Ectodermal cell (in vitro differentiated cells): ENCODE measurements around the gene GNB5.

Experiments used
- H3K27ac ChIP-seq: 2 replicates; pipeline ENCODE4 v1.7.0; 2013; ENCODE audit warnings: mild to moderate bottlenecking, low read depth, low read length; ENCODE audit not compliant: insufficient read depth, poor library complexity, severe bottlenecking
- H3K27me3 ChIP-seq: 2 replicates; pipeline ENCODE4 v1.7.0; 2013; ENCODE audit warnings: mild to moderate bottlenecking, low read length; ENCODE audit not compliant: insufficient read depth, control insufficient read depth, poor library complexity, severe bottlenecking
- H3K36me3 ChIP-seq: one replicate; pipeline ENCODE4 v1.7.0; 2013; ENCODE audit warnings: low read length; ENCODE audit not compliant: control insufficient read depth, insufficient read depth
- H3K4me1 ChIP-seq: one replicate; pipeline ENCODE4 v1.7.0; 2013; ENCODE audit warnings: low read length; ENCODE audit not compliant: control insufficient read depth, insufficient read depth
- H3K4me3 ChIP-seq: 2 replicates; pipeline ENCODE4 v1.7.0; 2013; ENCODE audit warnings: low read depth, low read length, control low read depth; ENCODE audit not compliant: insufficient read depth
- H3K9me3 ChIP-seq: 2 replicates; pipeline ENCODE4 v1.7.0; 2013; ENCODE audit warnings: mild to moderate bottlenecking, low read length, moderate library complexity; ENCODE audit not compliant: control insufficient read depth
- WGBS, 2 experiments: methylation state at CpG; one replicate each; pipeline ENCODE4 v1.1.7; 2013; ENCODE audit warnings: missing lambda C conversion rate in 2 of 2; 5-methylcytosine and 5-hydroxymethylcytosine counted together

GNB5 gene

GRCh38 chr15:52158084-52158765 lies 33.0 kb downstream of the GNB5 start:
- H3K27ac ChIP-seq: no peak overlapping the region
- 88 to 90% methylated on average over 10 of the region's 10 CpGs for WGBS, 2 experiments
- no peak overlapping the region for H3K4me3 ChIP-seq
- H3K36me3 ChIP-seq: no peaks in the 10 kb centered on the region
- no peaks in the 10 kb centered on the region for H3K9me3 ChIP-seq
- no peaks in the 10 kb centered on the region for H3K4me1 ChIP-seq
- no peaks in the 10 kb centered on the region for H3K27me3 ChIP-seq

GRCh38 chr15:52155878-52156277 lies 35.3 kb downstream of the GNB5 start:
- Histone ChIP-seq H3K4me3 (no peak overlapping the region), H3K36me3 (no peaks in the 10 kb centered on the region), H3K27ac (no peak overlapping the region), H3K4me1 (no peaks in the 10 kb centered on the region), H3K9me3 (no peaks in the 10 kb centered on the region), H3K27me3 (no peaks in the 10 kb centered on the region)
- 70 to 97% methylated on average over 2 of the region's 2 CpGs for WGBS, 2 experiments

GRCh38 chr15:52154896-52155865 lies 36.0 kb downstream of the GNB5 start:
- H3K4me3 ChIP-seq: no peak overlapping the region
- no peaks in the 10 kb centered on the region for H3K9me3 ChIP-seq
- no peaks in the 10 kb centered on the region for H3K36me3 ChIP-seq
- H3K4me1 ChIP-seq: no peaks in the 10 kb centered on the region
- WGBS, 2 experiments: 85 to 89% methylated on average over 8 of the region's 8 CpGs
- H3K27ac ChIP-seq: no peak overlapping the region
- H3K27me3 ChIP-seq: no peaks in the 10 kb centered on the region

GRCh38 chr15:52153900-52154895 lies 37.0 kb downstream of the GNB5 start:
- Histone ChIP-seq H3K27me3 (no peaks in the 10 kb centered on the region), H3K4me3 (no peak overlapping the region), H3K36me3 (no peaks in the 10 kb centered on the region), H3K27ac (no peak overlapping the region), H3K9me3 (no peaks in the 10 kb centered on the region), H3K4me1 (no peaks in the 10 kb centered on the region)
- WGBS, 2 experiments: 94 to 96% methylated on average over 12 of the region's 12 CpGs

GRCh38 chr15:52151353-52151752 lies 39.8 kb downstream of the GNB5 start:
- Histone ChIP-seq H3K27me3 (no peaks in the 10 kb centered on the region), H3K27ac (no peak overlapping the region), H3K36me3 (peaks cover 3% of the 10 kb centered on the region), H3K9me3 (no peaks in the 10 kb centered on the region), H3K4me1 (no peaks in the 10 kb centered on the region), H3K4me3 (no peak overlapping the region)
- WGBS, 2 experiments: 94 to 95% methylated on average over 4 of the region's 4 CpGs

- H3K36me3 ChIP-seq: peaks cover 3% of the 10 kb centered on the region
- no peaks in the 10 kb centered on the region for H3K9me3 ChIP-seq
- no peak overlapping the region for H3K27ac ChIP-seq
- no peak overlapping the region for H3K4me3 ChIP-seq
- no peaks in the 10 kb centered on the region for H3K4me1 ChIP-seq
- 95 to 96% methylated on average over 4 of the region's 4 CpGs for WGBS, 2 experiments
- H3K27me3 ChIP-seq: no peaks in the 10 kb centered on the region
Measured at GRCh38 chr15:52150871-52151270, 40.3 kb downstream of the GNB5 start.

GRCh38 chr15:52150043-52150825 lies 41.0 kb downstream of the GNB5 start:
- Histone ChIP-seq H3K4me1 (no peaks in the 10 kb centered on the region), H3K36me3 (peaks cover 3% of the 10 kb centered on the region), H3K27me3 (no peaks in the 10 kb centered on the region), H3K9me3 (no peaks in the 10 kb centered on the region), H3K27ac (no peak overlapping the region), H3K4me3 (no peak overlapping the region)
- 88% methylated on average over 9 of the region's 9 CpGs for WGBS, 2 experiments

- Histone ChIP-seq H3K4me3 (no peak overlapping the region), H3K27ac (no peak overlapping the region), H3K27me3 (no peaks in the 10 kb centered on the region), H3K9me3 (no peaks in the 10 kb centered on the region), H3K36me3 (peaks cover 11% of the 10 kb centered on the region), H3K4me1 (no peaks in the 10 kb centered on the region)
- 94 to 96% methylated on average over 5 of the region's 5 CpGs for WGBS, 2 experiments
Measured at GRCh38 chr15:52148403-52148802, 42.8 kb downstream of the GNB5 start.

- Histone ChIP-seq H3K27ac (no peak overlapping the region), H3K9me3 (no peaks in the 10 kb centered on the region), H3K36me3 (peaks cover 11% of the 10 kb centered on the region), H3K4me3 (no peak overlapping the region), H3K27me3 (no peaks in the 10 kb centered on the region), H3K4me1 (no peaks in the 10 kb centered on the region)
- 95% methylated on average over 3 of the region's 3 CpGs for WGBS, 2 experiments
Measured at GRCh38 chr15:52146776-52147175, 44.4 kb downstream of the GNB5 start.
